ENCODE data around the gene RRAGD. TPM values are rescaled to one million over a fixed set of nuclear protein-coding genes. Genes with fewer than 3 reads are reported as not detected.
A peak's percentile ranks its signal among the peaks of the same experiment; 100 is the strongest.

Gene RRAGD
- total RNA-seq, 4 donors from 2014 or later: 53.6 to 173 (median 106) TPM

DNA sequence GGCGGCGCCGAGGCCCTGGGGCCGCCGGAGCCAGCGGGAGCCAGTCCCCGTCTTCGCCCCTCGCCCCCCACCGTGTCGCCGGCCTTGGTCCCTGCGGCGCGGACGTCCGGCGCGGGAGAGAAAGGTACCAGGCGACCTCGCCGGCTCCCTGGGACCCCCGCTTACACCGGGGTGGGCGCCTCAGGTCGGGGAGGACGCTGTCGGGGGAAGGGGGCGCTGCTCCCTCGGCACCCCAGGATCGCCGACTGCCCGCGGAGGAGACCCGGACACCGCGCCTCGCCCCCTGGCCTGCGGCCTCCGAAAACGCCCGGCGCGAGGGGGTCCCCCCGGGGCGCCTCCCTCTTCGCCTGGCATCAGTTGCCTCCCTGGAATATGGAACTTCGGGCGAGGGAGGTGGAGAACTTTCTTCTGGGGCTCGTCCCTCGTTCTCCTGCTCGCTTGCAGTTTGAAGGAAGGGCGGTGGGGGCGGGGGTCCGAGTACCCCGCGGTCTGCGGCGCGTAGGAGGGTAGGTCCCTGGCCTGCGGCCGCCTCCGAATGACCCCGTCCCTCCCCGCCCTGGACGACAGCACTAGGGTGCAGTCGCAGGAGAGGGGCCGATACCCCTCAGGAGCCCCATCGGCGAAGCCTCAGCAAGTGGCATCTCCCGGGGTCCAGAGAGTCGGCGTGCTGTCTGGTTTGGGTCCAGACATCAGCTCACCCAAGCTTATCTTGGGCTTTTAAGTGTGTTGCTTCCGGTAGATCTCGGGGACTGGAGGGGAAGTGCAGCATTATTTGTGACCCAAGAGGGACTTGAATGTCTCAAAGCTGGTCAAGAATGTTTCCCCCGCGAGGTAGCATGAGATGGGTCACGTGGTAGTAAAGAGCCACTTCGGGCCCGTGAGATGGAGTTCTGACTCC lies 21.4 kb upstream of the RRAGD start:
- ATAC-seq (peak; percentile 38 to 56), DNase-seq (no peak)
- in situ Hi-C loops (cut with MboI; ENCODE audit: low sequenced_read_pairs in 4 of 4) (loop anchor here in 2 of 4 donors (5.0 to 10.0 kb wide), 2 partner anchors 179 to 181 kb away; no protein-coding TSS in a partner anchor), intact Hi-C loops (cut with DNase I; ENCODE audit: low total_unique reads) (loop anchor here (1.0 to 5.0 kb wide), 3 partner anchors 61 to 451 kb away; no protein-coding TSS in a partner anchor)
- no peaks in the 10 kb centered on the region for H3K27me3 ChIP-seq
- peak overlapping the region in 2 of 4 donors; percentile 34 to 56 for H3K27ac ChIP-seq
- H3K9me3 ChIP-seq: no peaks in the 10 kb centered on the region
- H3K4me1 ChIP-seq: no peaks in the 10 kb centered on the region
- TF ChIP-seq POLR2A (IDR thresholded peaks at IDR 0.05): no peak
- TF ChIP-seq, protein P1, sequence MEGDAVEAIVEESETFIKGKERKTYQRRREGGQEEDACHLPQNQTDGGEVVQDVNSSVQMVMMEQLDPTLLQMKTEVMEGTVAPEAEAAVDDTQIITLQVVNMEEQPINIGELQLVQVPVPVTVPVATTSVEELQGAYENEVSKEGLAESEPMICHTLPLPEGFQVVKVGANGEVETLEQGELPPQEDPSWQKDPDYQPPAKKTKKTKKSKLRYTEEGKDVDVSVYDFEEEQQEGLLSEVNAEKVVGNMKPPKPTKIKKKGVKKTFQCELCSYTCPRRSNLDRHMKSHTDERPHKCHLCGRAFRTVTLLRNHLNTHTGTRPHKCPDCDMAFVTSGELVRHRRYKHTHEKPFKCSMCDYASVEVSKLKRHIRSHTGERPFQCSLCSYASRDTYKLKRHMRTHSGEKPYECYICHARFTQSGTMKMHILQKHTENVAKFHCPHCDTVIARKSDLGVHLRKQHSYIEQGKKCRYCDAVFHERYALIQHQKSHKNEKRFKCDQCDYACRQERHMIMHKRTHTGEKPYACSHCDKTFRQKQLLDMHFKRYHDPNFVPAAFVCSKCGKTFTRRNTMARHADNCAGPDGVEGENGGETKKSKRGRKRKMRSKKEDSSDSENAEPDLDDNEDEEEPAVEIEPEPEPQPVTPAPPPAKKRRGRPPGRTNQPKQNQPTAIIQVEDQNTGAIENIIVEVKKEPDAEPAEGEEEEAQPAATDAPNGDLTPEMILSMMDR (IDR thresholded peaks at IDR 0.05 in 4 of 5, conservative IDR thresholded peaks at IDR 0.05 in 1 of 5): peak in 1 of 5 experiments; percentile 3
- no peaks in the 10 kb centered on the region for H3K36me3 ChIP-seq
- peak overlapping the region; percentile 61 to 90 (median 74) for H3K4me3 ChIP-seq

DNA sequence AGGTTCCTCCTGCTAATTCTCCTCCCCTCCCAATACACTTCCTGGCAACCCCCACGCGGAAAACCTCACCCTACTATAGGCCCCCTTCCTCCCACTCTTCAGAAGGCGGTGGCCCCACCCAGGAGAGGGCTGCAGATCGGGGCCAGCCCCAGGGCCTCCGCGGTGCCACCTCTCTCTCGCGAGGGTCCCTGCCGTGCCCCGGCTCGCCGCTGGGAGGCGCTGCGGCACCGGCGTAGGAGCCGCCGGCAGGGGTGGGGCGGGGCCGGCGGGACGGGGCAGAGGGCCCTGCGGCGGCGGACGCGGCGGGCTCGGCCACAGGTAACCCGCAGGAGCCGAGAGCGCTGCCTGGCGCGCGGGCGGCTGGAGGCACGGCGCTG lies 20.8 kb upstream of the RRAGD start, which contains the start of gene ANKRD6:
Gene ANKRD6, plus strand, starts transcription at position 278 of the 377 bp plus-strand sequence. CDS start 133,825 bp downstream, outside the sequence.
- in situ Hi-C loops (cut with MboI; ENCODE audit: low sequenced_read_pairs in 4 of 4): loop anchor here in 2 of 4 donors (5.0 to 10.0 kb wide), 2 partner anchors 179 to 182 kb away; no protein-coding TSS in a partner anchor
- peak within 1 kb of the TSS in 2 of 4 donors; percentile 34 to 56 for H3K27ac ChIP-seq

DNA sequence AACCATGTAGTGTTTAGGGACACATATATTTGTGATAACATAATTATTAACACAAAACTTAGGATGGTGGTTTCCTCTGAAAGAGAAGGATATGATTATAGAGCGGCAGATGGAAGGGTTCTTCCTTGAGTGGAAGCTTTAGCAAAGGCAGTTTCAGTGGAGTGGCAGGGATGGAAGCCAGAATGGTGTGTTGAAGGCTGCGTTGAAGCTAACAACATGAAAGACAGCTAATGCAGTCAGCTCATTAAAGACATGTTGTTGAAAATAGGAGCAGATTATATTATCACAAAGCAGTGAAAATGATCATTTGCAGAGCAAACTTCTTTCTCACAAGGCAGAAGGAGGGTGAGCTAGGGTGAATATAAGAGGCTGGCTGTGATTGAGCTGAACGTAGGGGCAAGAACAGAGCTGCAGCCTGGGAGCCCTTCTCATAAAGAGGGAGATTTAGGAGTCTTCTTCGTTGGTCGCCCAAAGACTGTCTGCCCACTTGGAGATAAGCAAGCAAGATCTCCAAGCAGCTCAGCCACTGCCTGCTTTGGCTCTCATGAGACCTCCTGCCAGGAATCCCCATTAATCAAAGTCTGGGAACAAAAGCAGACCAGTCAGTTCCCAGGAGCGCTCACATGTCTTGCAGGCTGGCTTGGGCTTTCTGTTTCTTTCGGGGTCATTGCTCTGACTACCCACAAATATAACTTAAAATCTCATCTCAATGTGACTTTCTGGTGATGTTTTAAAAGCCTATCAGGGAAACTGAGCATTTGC lies 18.3 kb upstream of the RRAGD start:
- H3K4me3 ChIP-seq: no peak overlapping the region
- DNase-seq (no peak), ATAC-seq (peak in 1 of 2 donors; percentile 42)
- intact Hi-C loops (cut with DNase I; ENCODE audit: low total_unique reads): loop anchor here (5.0 kb wide), 1 partner anchor 58 kb away; no protein-coding TSS in a partner anchor
- peak overlapping the region in 1 of 4 donors; percentile 49 for H3K27ac ChIP-seq
- H3K27me3 ChIP-seq: no peaks in the 10 kb centered on the region
- H3K4me1 ChIP-seq: no peaks in the 10 kb centered on the region
- no peaks in the 10 kb centered on the region for H3K9me3 ChIP-seq
- TF ChIP-seq, protein P1 (IDR thresholded peaks at IDR 0.05 in 4 of 5, conservative IDR thresholded peaks at IDR 0.05 in 1 of 5): no peak
- TF ChIP-seq POLR2A (IDR thresholded peaks at IDR 0.05): no peak
- no peaks in the 10 kb centered on the region for H3K36me3 ChIP-seq
- in situ Hi-C loops (cut with MboI; ENCODE audit: low sequenced_read_pairs in 4 of 4): loop anchor here in 2 of 4 donors (5.0 to 10.0 kb wide), 2 partner anchors 182 to 184 kb away; no protein-coding TSS in a partner anchor

More for the DNA sequence above, 20.8 kb upstream of the RRAGD start, which contains the start of gene ANKRD6:
- TF ChIP-seq, protein P1 (IDR thresholded peaks at IDR 0.05 in 4 of 5, conservative IDR thresholded peaks at IDR 0.05 in 1 of 5): peak; percentile 79 to 97 (median 97)
- no peak for TF ChIP-seq POLR2A (IDR thresholded peaks at IDR 0.05)
- Histone ChIP-seq H3K4me3 (peak within 1 kb of the TSS; percentile 61 to 90 (median 74)), H3K9me3 (no peaks in the 10 kb centered on the region), H3K4me1 (no peaks in the 10 kb centered on the region), H3K36me3 (no peaks in the 10 kb centered on the region), H3K27me3 (no peaks in the 10 kb centered on the region)
- DNase-seq (peak; percentile 30 to 64), ATAC-seq (peak; percentile 84 to 90)
- intact Hi-C loops (cut with DNase I; ENCODE audit: low total_unique reads): loop anchor here (1.0 to 5.0 kb wide), 3 partner anchors 61 to 450 kb away; no protein-coding TSS in a partner anchor

DNA sequence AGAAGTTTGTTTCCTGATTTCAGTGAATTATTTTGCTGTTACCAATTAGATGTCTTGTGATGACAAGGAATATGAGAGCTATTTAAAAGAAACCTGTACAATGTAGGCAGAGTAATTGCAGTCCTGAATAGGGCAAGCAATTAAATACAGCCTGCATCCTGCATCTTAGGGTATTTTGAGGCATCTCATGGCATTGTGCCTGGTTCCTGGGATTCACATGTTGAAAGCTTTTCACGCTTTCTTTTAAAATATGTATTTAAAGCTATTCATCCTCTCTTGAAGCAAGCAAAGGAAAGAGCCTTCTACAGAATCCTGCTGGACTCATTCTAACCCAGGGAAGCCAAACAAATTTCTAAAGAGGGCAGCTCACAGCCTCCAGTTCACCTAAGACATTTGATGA lies 4.7 kb upstream of the RRAGD start:
- Histone ChIP-seq H3K9me3 (no peaks in the 10 kb centered on the region), H3K4me3 (no peak overlapping the region), H3K27ac (no peak overlapping the region), H3K27me3 (no peaks in the 10 kb centered on the region), H3K36me3 (no peaks in the 10 kb centered on the region), H3K4me1 (peaks cover 5% of the 10 kb centered on the region in 2 donors)
- intact Hi-C loops (cut with DNase I; ENCODE audit: low total_unique reads) (loop anchor here (10.0 kb wide), 1 partner anchor 1058 kb away; no protein-coding TSS in a partner anchor), in situ Hi-C loops (cut with MboI; ENCODE audit: low sequenced_read_pairs in 4 of 4) (no loop called here)
- TF ChIP-seq, protein P1 (IDR thresholded peaks at IDR 0.05 in 4 of 5, conservative IDR thresholded peaks at IDR 0.05 in 1 of 5): no peak
- TF ChIP-seq POLR2A (IDR thresholded peaks at IDR 0.05): no peak
- DNase-seq: no peak
- ATAC-seq: no peak
